ENCODE data around the gene RDM1.

Gene RDM1

DNA sequence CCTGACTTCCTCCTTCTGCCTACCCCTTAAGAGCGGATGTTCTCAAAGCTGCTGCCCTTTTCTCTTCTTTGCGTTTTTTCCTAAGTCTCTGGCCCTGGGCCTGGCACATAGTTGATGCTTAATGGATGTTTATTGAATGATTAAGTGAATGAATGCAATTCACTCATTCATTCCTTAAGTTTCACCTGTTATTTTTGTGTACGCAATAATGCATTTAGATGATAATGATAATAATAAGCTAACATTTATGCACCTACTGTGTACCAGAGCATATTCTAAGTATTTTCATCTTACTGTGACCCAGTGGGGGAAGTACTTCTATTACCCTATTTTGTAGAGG lies 54.8 kb downstream of the RDM1 start:
- H3K27me3 ChIP-seq (ENCODE audit: low read length) = no peaks in the 10 kb centered on the region
- H3K79me2 ChIP-seq (ENCODE audit: insufficient read depth, low read length) = no peaks in the 10 kb centered on the region
- H3K9me3 ChIP-seq (ENCODE audit: insufficient read depth, low read length) = no peaks in the 10 kb centered on the region
- H3K4me3 ChIP-seq (ENCODE audit: insufficient read depth, low read length, poor library complexity, severe bottlenecking) = no peak overlapping the region
- no peaks in the 10 kb centered on the region for H3K9me2 ChIP-seq (replicated peaks; ENCODE audit: insufficient read depth, low read length)
- H3F3A ChIP-seq (ENCODE audit: insufficient read depth) = no peaks in the 10 kb centered on the region
- H3K36me3 ChIP-seq (ENCODE audit: low read length) = no peaks in the 10 kb centered on the region
- TF ChIP-seq, protein P1, sequence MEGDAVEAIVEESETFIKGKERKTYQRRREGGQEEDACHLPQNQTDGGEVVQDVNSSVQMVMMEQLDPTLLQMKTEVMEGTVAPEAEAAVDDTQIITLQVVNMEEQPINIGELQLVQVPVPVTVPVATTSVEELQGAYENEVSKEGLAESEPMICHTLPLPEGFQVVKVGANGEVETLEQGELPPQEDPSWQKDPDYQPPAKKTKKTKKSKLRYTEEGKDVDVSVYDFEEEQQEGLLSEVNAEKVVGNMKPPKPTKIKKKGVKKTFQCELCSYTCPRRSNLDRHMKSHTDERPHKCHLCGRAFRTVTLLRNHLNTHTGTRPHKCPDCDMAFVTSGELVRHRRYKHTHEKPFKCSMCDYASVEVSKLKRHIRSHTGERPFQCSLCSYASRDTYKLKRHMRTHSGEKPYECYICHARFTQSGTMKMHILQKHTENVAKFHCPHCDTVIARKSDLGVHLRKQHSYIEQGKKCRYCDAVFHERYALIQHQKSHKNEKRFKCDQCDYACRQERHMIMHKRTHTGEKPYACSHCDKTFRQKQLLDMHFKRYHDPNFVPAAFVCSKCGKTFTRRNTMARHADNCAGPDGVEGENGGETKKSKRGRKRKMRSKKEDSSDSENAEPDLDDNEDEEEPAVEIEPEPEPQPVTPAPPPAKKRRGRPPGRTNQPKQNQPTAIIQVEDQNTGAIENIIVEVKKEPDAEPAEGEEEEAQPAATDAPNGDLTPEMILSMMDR (IDR thresholded peaks at IDR 0.05; ENCODE audit: insufficient read depth, low read length, poor library complexity, severe bottlenecking) = no peak
- no peak for TF ChIP-seq EZH2phosphoT487 (conservative IDR thresholded peaks at IDR 0.05; ENCODE audit: low read length)
- H3K9ac ChIP-seq (ENCODE audit: low read length) = no peak overlapping the region
- H3K4me2 ChIP-seq (ENCODE audit: low read depth, low read length, poor library complexity, severe bottlenecking) = no peak overlapping the region
- H2AFZ ChIP-seq (ENCODE audit: low read depth, low read length, severe bottlenecking) = no peak overlapping the region
- H3K27ac ChIP-seq (ENCODE audit: low read depth, low read length) = no peak overlapping the region
- H4K20me1 ChIP-seq (ENCODE audit: low read depth, low read length) = no peaks in the 10 kb centered on the region

GRCh38 chr17:35875072-35875799 lies 55.3 kb downstream of the RDM1 start:
- H2AFZ ChIP-seq (ENCODE audit: low read depth, low read length, severe bottlenecking) = no peak overlapping the region
- TF ChIP-seq, protein P1 (IDR thresholded peaks at IDR 0.05; ENCODE audit: insufficient read depth, low read length, poor library complexity, severe bottlenecking) = no peak
- TF ChIP-seq EZH2phosphoT487 (conservative IDR thresholded peaks at IDR 0.05; ENCODE audit: low read length) = no peak
- H3F3A ChIP-seq (ENCODE audit: insufficient read depth) = no peaks in the 10 kb centered on the region
- H3K9ac ChIP-seq (ENCODE audit: low read length) = no peak overlapping the region
- H4K20me1 ChIP-seq (ENCODE audit: low read depth, low read length) = no peaks in the 10 kb centered on the region
- H3K4me2 ChIP-seq (ENCODE audit: low read depth, low read length, poor library complexity, severe bottlenecking) = no peak overlapping the region
- H3K9me3 ChIP-seq (ENCODE audit: insufficient read depth, low read length) = no peaks in the 10 kb centered on the region
- no peaks in the 10 kb centered on the region for H3K79me2 ChIP-seq (ENCODE audit: insufficient read depth, low read length)
- no peak overlapping the region for H3K4me3 ChIP-seq (ENCODE audit: insufficient read depth, low read length, poor library complexity, severe bottlenecking)
- no peaks in the 10 kb centered on the region for H3K27me3 ChIP-seq (ENCODE audit: low read length)
- no peak overlapping the region for H3K27ac ChIP-seq (ENCODE audit: low read depth, low read length)
- no peaks in the 10 kb centered on the region for H3K36me3 ChIP-seq (ENCODE audit: low read length)
- H3K9me2 ChIP-seq (replicated peaks; ENCODE audit: insufficient read depth, low read length) = no peaks in the 10 kb centered on the region

DNA sequence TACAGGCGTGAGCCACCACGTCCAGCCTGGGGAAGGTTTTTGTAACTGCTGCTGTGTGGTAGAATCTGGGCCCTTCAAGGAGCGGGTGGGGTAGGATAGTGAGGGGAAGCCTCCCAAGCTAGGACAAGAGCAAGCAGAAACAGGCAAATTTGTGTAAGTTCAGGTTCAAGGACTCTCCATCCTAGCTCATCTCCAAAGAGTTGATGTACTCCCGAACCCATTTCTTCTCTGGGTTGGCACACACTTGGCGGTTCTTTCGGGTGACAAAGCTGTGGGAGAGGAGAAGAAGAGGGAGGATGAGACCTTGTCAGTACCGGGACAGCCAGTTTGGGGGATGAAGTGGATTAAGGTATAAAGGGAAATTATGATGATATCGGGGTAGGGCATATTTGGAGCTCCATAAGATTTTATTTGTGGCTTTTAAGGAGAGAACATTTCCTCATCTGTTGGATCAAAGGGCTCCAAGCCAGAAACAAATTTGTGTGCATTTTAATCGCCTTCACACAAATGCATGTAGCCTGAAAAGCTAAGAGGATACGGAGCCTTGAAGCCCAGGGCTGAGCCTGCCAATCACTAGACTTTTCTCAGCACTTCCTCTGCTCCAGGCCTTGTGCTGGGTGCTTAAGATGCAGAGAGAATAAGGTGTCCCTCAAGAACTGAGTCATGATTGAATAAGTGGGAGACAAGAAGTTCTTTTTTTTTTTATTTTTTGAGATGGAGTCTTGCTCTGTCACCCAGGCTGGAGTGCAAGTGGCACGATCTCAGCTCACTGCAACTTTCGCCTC lies 58.2 kb downstream of the RDM1 start:
- H2AFZ ChIP-seq (ENCODE audit: low read depth, low read length, severe bottlenecking) = no peak overlapping the region
- no peaks in the 10 kb centered on the region for H3K27me3 ChIP-seq (ENCODE audit: low read length)
- H3K79me2 ChIP-seq (ENCODE audit: insufficient read depth, low read length) = no peaks in the 10 kb centered on the region
- H3K9ac ChIP-seq (ENCODE audit: low read length) = no peak overlapping the region
- no peak overlapping the region for H3K4me2 ChIP-seq (ENCODE audit: low read depth, low read length, poor library complexity, severe bottlenecking)
- H3K36me3 ChIP-seq (ENCODE audit: low read length) = no peaks in the 10 kb centered on the region
- no peaks in the 10 kb centered on the region for H4K20me1 ChIP-seq (ENCODE audit: low read depth, low read length)
- no peaks in the 10 kb centered on the region for H3K9me3 ChIP-seq (ENCODE audit: insufficient read depth, low read length)
- TF ChIP-seq EZH2phosphoT487 (conservative IDR thresholded peaks at IDR 0.05; ENCODE audit: low read length) = no peak
- TF ChIP-seq, protein P1 (IDR thresholded peaks at IDR 0.05; ENCODE audit: insufficient read depth, low read length, poor library complexity, severe bottlenecking) = no peak
- H3K4me3 ChIP-seq (ENCODE audit: insufficient read depth, low read length, poor library complexity, severe bottlenecking) = no peak overlapping the region
- H3F3A ChIP-seq (ENCODE audit: insufficient read depth) = no peaks in the 10 kb centered on the region
- no peaks in the 10 kb centered on the region for H3K9me2 ChIP-seq (replicated peaks; ENCODE audit: insufficient read depth, low read length)
- no peak overlapping the region for H3K27ac ChIP-seq (ENCODE audit: low read depth, low read length)

Data from SU-DHL-6 (cell line).